Measurements from ENCODE around the gene UBE3C.
"Not testable (repeated sequence)": the region's sequence is repeated elsewhere in the genome, so short reads cannot be mapped to it uniquely, and the experiment has no call there.

The UBE3C gene

GRCh38 chr7:157273208-157274093, 134.7 kb downstream of the UBE3C start:
- Mint-ChIP-seq H3K27ac (no peak overlapping the region), H3K27me3 (ENCODE audit: low read depth) (peaks cover 3% of the 10 kb centered on the region), H3K36me3 (ENCODE audit: low read depth) (peaks cover 18% of the 10 kb centered on the region), H3K9me3 (no peaks in the 10 kb centered on the region), H3K4me3 (no peak overlapping the region), H3K4me1 (ENCODE audit: low read depth) (peaks cover 18% of the 10 kb centered on the region)

DNA sequence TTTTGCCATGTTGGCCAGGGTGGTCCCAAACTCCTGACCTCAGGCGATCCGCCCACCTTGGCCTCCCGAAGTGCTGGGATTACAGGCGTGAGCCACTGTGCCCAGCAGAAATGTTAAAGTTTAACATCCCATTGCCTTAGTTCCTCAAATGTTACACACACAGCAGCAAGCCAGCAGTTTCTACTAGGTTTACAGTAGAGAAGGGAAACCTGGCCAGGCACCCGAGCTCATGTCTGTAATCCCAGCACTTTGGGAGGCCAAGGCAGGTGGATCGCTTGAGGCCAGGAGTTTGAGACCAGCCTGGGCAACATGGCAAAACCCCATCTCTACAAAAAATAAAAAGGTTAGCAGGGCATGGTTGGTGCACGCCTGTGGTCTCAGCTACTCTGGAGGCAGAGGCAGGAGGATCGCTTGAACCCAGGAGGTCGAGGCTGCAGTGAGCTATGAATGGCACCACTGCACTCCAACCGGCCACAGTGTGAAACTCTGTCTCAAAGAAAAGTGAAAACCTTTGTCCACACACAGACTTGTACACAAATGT, 135.4 kb downstream of the UBE3C start:
- Mint-ChIP-seq H3K36me3 (ENCODE audit: low read depth) (peaks cover 18% of the 10 kb centered on the region), H3K4me1 (ENCODE audit: low read depth) (peaks cover 18% of the 10 kb centered on the region)
- H3K27me3 Mint-ChIP-seq (ENCODE audit: low read depth); H3K27ac Mint-ChIP-seq; H3K9me3 Mint-ChIP-seq; H3K4me3 Mint-ChIP-seq: not testable (repeated sequence)

- Mint-ChIP-seq H3K27me3 (ENCODE audit: low read depth) (peaks cover 4% of the 10 kb centered on the region), H3K4me3 (no peak overlapping the region), H3K27ac (no peak overlapping the region)
Observed at GRCh38 chr7:157274991-157275427, 136.3 kb downstream of the UBE3C start.

DNA sequence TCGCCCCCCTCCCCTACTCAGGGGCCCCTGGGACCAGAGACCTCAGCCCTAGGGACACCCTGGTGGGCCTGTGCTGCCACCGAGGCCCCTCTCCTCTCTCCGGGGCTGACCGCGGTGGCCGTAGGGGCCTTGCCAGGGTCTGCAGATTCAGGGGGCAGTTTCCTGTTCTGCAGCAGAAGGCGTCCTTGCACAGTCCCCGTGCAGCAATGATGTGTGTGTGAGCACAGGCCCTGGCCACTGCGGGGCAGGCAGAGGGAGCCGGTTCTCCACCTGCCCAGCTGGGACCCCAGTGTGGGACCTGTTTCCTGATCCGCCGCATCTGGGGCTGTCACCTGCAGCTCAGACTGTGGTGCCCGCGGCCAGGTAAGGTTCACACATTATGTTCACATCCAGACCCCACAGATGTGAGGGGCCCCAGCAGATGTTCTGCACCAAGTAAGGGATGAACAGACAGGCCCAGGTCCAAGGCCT, 137.4 kb downstream of the UBE3C start:
- Mint-ChIP-seq H3K9me3 (no peaks in the 10 kb centered on the region), H3K27me3 (ENCODE audit: low read depth) (peaks cover 4% of the 10 kb centered on the region), H3K36me3 (ENCODE audit: low read depth) (peaks cover 5% of the 10 kb centered on the region), H3K4me1 (ENCODE audit: low read depth) (peaks cover 14% of the 10 kb centered on the region), H3K4me3 (no peak overlapping the region), H3K27ac (peak overlapping the region; percentile 10)

More at GRCh38 chr7:157274991-157275427, 136.3 kb downstream of the UBE3C start:
- H3K4me1 Mint-ChIP-seq (ENCODE audit: low read depth) = peaks cover 14% of the 10 kb centered on the region
- no peaks in the 10 kb centered on the region for H3K9me3 Mint-ChIP-seq
- H3K36me3 Mint-ChIP-seq (ENCODE audit: low read depth) = peaks cover 11% of the 10 kb centered on the region

GRCh38 chr7:157276731-157277562, 138.2 kb downstream of the UBE3C start:
- H3K27me3 Mint-ChIP-seq (ENCODE audit: low read depth) = peaks cover 4% of the 10 kb centered on the region
- H3K27ac Mint-ChIP-seq = peak overlapping the region; percentile 10
- H3K4me1 Mint-ChIP-seq (ENCODE audit: low read depth) = peaks cover 12% of the 10 kb centered on the region
- peaks cover 3% of the 10 kb centered on the region for H3K36me3 Mint-ChIP-seq (ENCODE audit: low read depth)
- H3K9me3 Mint-ChIP-seq = no peaks in the 10 kb centered on the region
- no peak overlapping the region for H3K4me3 Mint-ChIP-seq

DNA sequence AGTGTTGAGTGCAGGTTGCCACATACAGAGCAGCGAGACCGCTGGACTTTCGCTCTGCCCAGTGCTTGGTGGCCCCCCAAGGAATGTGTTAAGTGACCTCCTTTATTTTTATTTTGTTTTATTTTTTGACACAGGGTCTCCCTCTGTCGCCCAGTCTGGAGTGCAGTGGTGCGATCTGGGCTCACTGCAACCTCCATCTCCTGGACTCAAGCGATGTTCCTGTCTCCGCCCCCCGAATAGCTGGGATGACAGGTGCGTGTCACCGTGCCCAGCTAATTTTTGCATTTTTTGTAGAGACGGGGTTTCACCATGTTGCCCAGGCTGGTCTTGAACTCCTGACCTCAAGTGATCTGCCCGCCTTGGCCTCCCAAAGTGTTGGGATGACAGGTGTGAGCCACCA, 138.8 kb downstream of the UBE3C start:
- peaks cover 11% of the 10 kb centered on the region for H3K4me1 Mint-ChIP-seq (ENCODE audit: low read depth)
- not testable (repeated sequence) for H3K9me3 Mint-ChIP-seq; H3K36me3 Mint-ChIP-seq (ENCODE audit: low read depth); H3K27me3 Mint-ChIP-seq (ENCODE audit: low read depth); H3K27ac Mint-ChIP-seq; H3K4me3 Mint-ChIP-seq

- no peaks in the 10 kb centered on the region for H3K9me3 Mint-ChIP-seq
- H3K36me3 Mint-ChIP-seq (ENCODE audit: low read depth) = no peaks in the 10 kb centered on the region
- peaks cover 4% of the 10 kb centered on the region for H3K27me3 Mint-ChIP-seq (ENCODE audit: low read depth)
- peaks cover 11% of the 10 kb centered on the region for H3K4me1 Mint-ChIP-seq (ENCODE audit: low read depth)
- no peak overlapping the region for H3K27ac Mint-ChIP-seq
- peak overlapping the region; percentile 38 for H3K4me3 Mint-ChIP-seq
Observed at GRCh38 chr7:157278167-157278790, 139.6 kb downstream of the UBE3C start.

GRCh38 chr7:157278791-157279724, 140.3 kb downstream of the UBE3C start:
- no peaks in the 10 kb centered on the region for H3K36me3 Mint-ChIP-seq (ENCODE audit: low read depth)
- peaks cover 4% of the 10 kb centered on the region for H3K27me3 Mint-ChIP-seq (ENCODE audit: low read depth)
- H3K9me3 Mint-ChIP-seq = no peaks in the 10 kb centered on the region
- H3K4me1 Mint-ChIP-seq (ENCODE audit: low read depth) = peaks cover 11% of the 10 kb centered on the region
- H3K27ac Mint-ChIP-seq = no peak overlapping the region
- H3K4me3 Mint-ChIP-seq = no peak overlapping the region

DNA sequence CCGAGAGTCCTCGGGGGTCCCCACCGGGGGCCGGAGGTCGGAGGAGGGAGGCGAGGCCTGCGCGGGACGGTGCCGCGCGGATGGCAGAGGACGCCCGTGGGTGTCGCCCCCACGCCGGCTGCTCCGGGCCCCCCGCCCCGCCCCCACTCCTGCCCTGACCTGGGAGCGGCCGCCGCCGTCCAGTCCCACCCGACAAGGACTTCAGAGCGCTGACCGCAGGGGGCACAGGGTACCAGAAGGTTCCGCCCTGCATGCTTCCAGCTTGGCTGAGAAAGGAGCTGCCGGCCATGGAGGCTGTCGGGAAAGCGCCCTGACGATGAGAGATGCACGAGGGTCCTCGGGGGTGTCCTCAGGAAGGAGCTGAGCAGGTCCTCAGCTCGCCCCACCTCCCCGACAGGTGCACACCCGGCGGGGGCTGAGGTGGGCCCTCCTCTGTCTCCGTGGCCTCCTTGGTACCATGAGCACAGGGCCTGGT, 141.1 kb downstream of the UBE3C start:
- H3K27ac Mint-ChIP-seq = no peak overlapping the region
- H3K4me3 Mint-ChIP-seq = no peak overlapping the region
- H3K4me1 Mint-ChIP-seq (ENCODE audit: low read depth) = peaks cover 11% of the 10 kb centered on the region
- H3K36me3 Mint-ChIP-seq (ENCODE audit: low read depth) = no peaks in the 10 kb centered on the region
- H3K9me3 Mint-ChIP-seq = no peaks in the 10 kb centered on the region
- H3K27me3 Mint-ChIP-seq (ENCODE audit: low read depth) = peaks cover 4% of the 10 kb centered on the region

DNA sequence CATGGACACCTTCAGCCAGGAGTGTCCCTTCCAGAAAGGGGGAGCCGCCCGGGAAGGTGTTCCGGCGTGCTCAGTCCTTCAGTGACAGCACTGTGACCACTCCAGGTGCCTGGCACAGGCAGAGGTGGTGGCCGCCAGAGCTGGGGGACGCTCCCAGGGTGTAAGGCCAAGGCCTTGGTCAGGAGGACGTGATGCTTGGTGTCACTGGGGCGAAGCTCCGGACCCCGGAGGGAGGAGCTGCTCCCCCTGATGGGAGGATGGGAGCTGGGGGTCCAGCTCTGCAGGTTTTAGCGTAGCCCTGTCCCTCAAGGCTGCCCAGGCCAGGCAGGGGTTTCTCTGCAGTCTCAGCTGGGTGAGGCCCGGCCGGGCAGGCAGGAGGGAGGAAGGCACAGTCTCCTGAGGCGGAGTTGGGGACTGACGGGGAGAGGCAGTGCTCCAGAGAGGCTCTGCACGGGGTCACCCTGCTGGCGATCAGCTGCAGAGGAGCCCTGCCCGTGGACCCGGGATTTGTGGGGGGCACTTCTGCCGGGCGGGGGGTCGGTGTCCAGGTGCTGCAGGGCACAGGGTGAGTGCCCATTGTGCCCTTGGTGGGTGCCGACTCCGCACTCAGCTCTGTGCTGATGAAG, 141.6 kb downstream of the UBE3C start:
- no peak overlapping the region for H3K27ac Mint-ChIP-seq
- no peak overlapping the region for H3K4me3 Mint-ChIP-seq
- no peaks in the 10 kb centered on the region for H3K36me3 Mint-ChIP-seq (ENCODE audit: low read depth)
- peaks cover 4% of the 10 kb centered on the region for H3K27me3 Mint-ChIP-seq (ENCODE audit: low read depth)
- H3K4me1 Mint-ChIP-seq (ENCODE audit: low read depth) = peaks cover 11% of the 10 kb centered on the region
- no peaks in the 10 kb centered on the region for H3K9me3 Mint-ChIP-seq

DNA sequence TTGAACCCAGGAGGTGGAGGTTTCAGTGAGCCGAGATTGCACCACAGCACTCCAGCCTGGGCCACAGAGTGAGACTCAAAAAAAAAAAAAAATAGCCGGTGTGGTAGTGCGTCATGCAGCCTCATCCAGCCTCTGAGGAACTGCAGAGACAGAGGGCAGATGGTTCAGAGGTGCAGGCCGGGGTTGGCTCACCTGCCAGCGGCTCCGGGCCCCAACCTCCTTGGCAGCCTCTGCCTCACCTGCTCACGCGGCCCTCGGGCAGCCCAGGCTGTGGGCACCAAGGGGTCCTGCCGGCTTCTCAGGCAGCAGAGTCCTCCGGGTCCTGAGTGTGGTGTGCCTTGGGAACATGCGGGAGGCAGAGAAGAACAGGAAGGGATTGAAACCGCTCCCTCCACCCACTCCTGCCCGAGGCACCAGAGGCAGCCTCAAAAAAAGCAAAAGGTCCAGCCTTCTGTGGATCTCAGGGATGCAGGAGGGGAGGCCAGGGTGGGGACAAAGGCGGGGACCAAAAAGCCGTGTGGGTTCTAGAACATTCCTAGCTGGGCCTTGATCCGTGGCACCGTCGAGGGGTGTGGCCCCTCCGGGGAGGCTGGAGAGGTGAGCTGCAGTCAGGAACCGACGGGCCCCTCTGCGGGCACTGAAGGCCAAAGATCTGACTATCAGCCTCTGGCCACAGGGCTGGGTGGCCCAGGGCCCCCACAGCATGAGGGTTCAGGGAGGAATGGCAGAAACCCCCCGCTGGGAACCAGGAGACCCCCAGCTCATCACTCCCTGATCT, 142.7 kb downstream of the UBE3C start:
- peaks cover 11% of the 10 kb centered on the region for H3K4me1 Mint-ChIP-seq (ENCODE audit: low read depth)
- no peak overlapping the region for H3K4me3 Mint-ChIP-seq

GRCh38 chr7:157282141-157282801, 143.5 kb downstream of the UBE3C start:
- H3K27ac Mint-ChIP-seq = no peak overlapping the region
- no peaks in the 10 kb centered on the region for H3K9me3 Mint-ChIP-seq
- H3K4me3 Mint-ChIP-seq = no peak overlapping the region
- peaks cover 4% of the 10 kb centered on the region for H3K27me3 Mint-ChIP-seq (ENCODE audit: low read depth)
- no peaks in the 10 kb centered on the region for H3K36me3 Mint-ChIP-seq (ENCODE audit: low read depth)
- peaks cover 4% of the 10 kb centered on the region for H3K4me1 Mint-ChIP-seq (ENCODE audit: low read depth)

More for the DNA sequence above, 142.7 kb downstream of the UBE3C start:
- no peaks in the 10 kb centered on the region for H3K9me3 Mint-ChIP-seq
- no peaks in the 10 kb centered on the region for H3K36me3 Mint-ChIP-seq (ENCODE audit: low read depth)
- peaks cover 4% of the 10 kb centered on the region for H3K27me3 Mint-ChIP-seq (ENCODE audit: low read depth)
- no peak overlapping the region for H3K27ac Mint-ChIP-seq
